HEK293 (cell line): ENCODE data around the gene CHID1.

Experiments used
- ATF2 ChIP-seq: fragments of 450-650 bp; formaldehyde crosslinking; IDR thresholded peaks from 2 replicates; pipeline ENCODE4 v1.5.1; 2016; ENCODE audit warnings: missing biosample characterization, missing genetic modification characterization, low read depth
- GLI2 ChIP-seq: fragments of 450-650 bp; formaldehyde crosslinking; IDR thresholded peaks from 2 replicates; pipeline ENCODE4; 2017; ENCODE audit warnings: missing biosample characterization, missing genetic modification characterization, low read depth, borderline replicate concordance
- HOXA7 ChIP-seq: sonication (generic); formaldehyde crosslinking; IDR thresholded peaks from 2 replicates; pipeline ENCODE4 v1.8.1; 2022; ENCODE audit warnings: missing genetic modification reagents, borderline replicate concordance
- MEIS1 ChIP-seq: sonication (generic); formaldehyde crosslinking; IDR thresholded peaks from 2 replicates; pipeline ENCODE4 v1.8.1; 2022; ENCODE audit warnings: missing genetic modification reagents, mild to moderate bottlenecking, borderline replicate concordance
- RBAK ChIP-seq: fragments of 450-650 bp; formaldehyde crosslinking; IDR thresholded peaks from 2 replicates; pipeline ENCODE4 v1.5.1; 2016; ENCODE audit warnings: missing biosample characterization, missing genetic modification characterization
- REPIN1 ChIP-seq: fragments of 450-650 bp; formaldehyde crosslinking; IDR thresholded peaks from 2 replicates; pipeline ENCODE4 v1.5.1; 2017; ENCODE audit warnings: missing biosample characterization, missing genetic modification characterization, low read depth
- SCRT2 ChIP-seq: fragments of 450-650 bp; formaldehyde crosslinking; IDR thresholded peaks from 2 replicates; pipeline ENCODE4 v1.5.1; 2016; ENCODE audit warnings: missing biosample characterization, missing genetic modification characterization
- YY1 ChIP-seq: fragments of 450-650 bp; formaldehyde crosslinking; IDR thresholded peaks from 2 replicates; pipeline ENCODE4 v1.5.1; 2018; ENCODE audit warnings: missing biosample characterization, missing genetic modification characterization
- YY2 ChIP-seq: fragments of 450-650 bp; formaldehyde crosslinking; IDR thresholded peaks from 2 replicates; pipeline ENCODE4 v1.5.1; 2016; ENCODE audit warnings: missing biosample characterization, missing genetic modification characterization
- ZBTB11 ChIP-seq: fragments of 450-650 bp; formaldehyde crosslinking; conservative IDR thresholded peaks from 2 replicates; pipeline ENCODE4 v1.5.1; 2016; ENCODE audit warnings: low read depth, missing biosample characterization, missing genetic modification characterization
- ZBTB20 ChIP-seq: fragments of 450-650 bp; formaldehyde crosslinking; IDR thresholded peaks from 2 replicates; pipeline ENCODE4 v1.5.1; 2016; ENCODE audit warnings: missing biosample characterization, missing genetic modification characterization
- ZBTB44 ChIP-seq: fragments of 450-650 bp; IDR thresholded peaks from 2 replicates; pipeline ENCODE4 v1.5.1; 2018; ENCODE audit warnings: missing biosample characterization, mild to moderate bottlenecking, missing genetic modification characterization
- ZIC2 ChIP-seq: fragments of 450-650 bp; formaldehyde crosslinking; IDR thresholded peaks from 2 replicates; pipeline ENCODE4 v1.5.1; 2016; ENCODE audit warnings: missing biosample characterization, missing genetic modification characterization
- ZNF157 ChIP-seq: fragments of 450-650 bp; formaldehyde crosslinking; IDR thresholded peaks from 2 replicates; pipeline ENCODE4 v1.5.1; 2016; ENCODE audit warnings: missing biosample characterization, missing genetic modification characterization
- ZNF184 ChIP-seq: fragments of 450-650 bp; IDR thresholded peaks from 2 replicates; pipeline ENCODE4 v1.5.1; 2018; ENCODE audit warnings: missing biosample characterization, mild to moderate bottlenecking, missing genetic modification characterization
- ZNF214 ChIP-seq: fragments of 450-650 bp; formaldehyde crosslinking; IDR thresholded peaks from 2 replicates; pipeline ENCODE4 v1.5.1; 2017; ENCODE audit warnings: missing biosample characterization, mild to moderate bottlenecking, missing genetic modification characterization, borderline replicate concordance
- ZNF221 ChIP-seq: fragments of 450-650 bp; formaldehyde crosslinking; IDR thresholded peaks from 2 replicates; pipeline ENCODE4 v1.5.1; 2017; ENCODE audit warnings: missing biosample characterization, missing genetic modification characterization, borderline replicate concordance
- ZNF280C ChIP-seq: fragments of 450-650 bp; formaldehyde crosslinking; IDR thresholded peaks from 2 replicates; pipeline ENCODE4 v1.5.1; 2016; ENCODE audit warnings: missing biosample characterization, missing genetic modification characterization
- ZNF354C ChIP-seq: fragments of 450-650 bp; formaldehyde crosslinking; IDR thresholded peaks from 2 replicates; pipeline ENCODE4 v1.5.1; 2016; ENCODE audit warnings: missing biosample characterization, missing genetic modification characterization, low read depth, borderline replicate concordance
- ZNF362 ChIP-seq: fragments of 450-650 bp; formaldehyde crosslinking; IDR thresholded peaks from 2 replicates; pipeline ENCODE4 v1.5.1; 2016; ENCODE audit warnings: missing biosample characterization, missing genetic modification characterization
- ZNF701 ChIP-seq: fragments of 450-650 bp; formaldehyde crosslinking; IDR thresholded peaks from 2 replicates; pipeline ENCODE4 v1.5.1; 2016; ENCODE audit warnings: missing biosample characterization, missing genetic modification characterization
- ZNF707 ChIP-seq: fragments of 450-650 bp; formaldehyde crosslinking; IDR thresholded peaks from 2 replicates; pipeline ENCODE4 v1.5.1; 2016; ENCODE audit warnings: missing biosample characterization, missing genetic modification characterization
- ZNF776 ChIP-seq: fragments of 450-650 bp; formaldehyde crosslinking; IDR thresholded peaks from 2 replicates; pipeline ENCODE4 v1.5.0; 2017; ENCODE audit warnings: missing biosample characterization, missing genetic modification characterization, borderline replicate concordance
- ZNF777 ChIP-seq: fragments of 450-650 bp; formaldehyde crosslinking; IDR thresholded peaks from 2 replicates; pipeline ENCODE4 v1.5.1; 2017; ENCODE audit warnings: missing biosample characterization, missing genetic modification characterization, borderline replicate concordance
- ZNF830 ChIP-seq: fragments of 450-650 bp; IDR thresholded peaks from 2 replicates; pipeline ENCODE4 v1.5.0; 2018; ENCODE audit warnings: missing biosample characterization, missing genetic modification characterization, low read depth, mild to moderate bottlenecking, moderate library complexity
- ZSCAN18 ChIP-seq: fragments of 450-650 bp; formaldehyde crosslinking; IDR thresholded peaks from 2 replicates; pipeline ENCODE4 v1.5.1; 2016; ENCODE audit warnings: missing biosample characterization, missing genetic modification characterization
- ZSCAN4 ChIP-seq: fragments of 450-650 bp; formaldehyde crosslinking; IDR thresholded peaks from 2 replicates; pipeline ENCODE4 v1.5.1; 2017; ENCODE audit warnings: missing biosample characterization, missing genetic modification characterization

CHID1 gene

GRCh38 chr11:859394-860131, 51.0 kb downstream of the CHID1 start (continued):
- TF ChIP-seq ZIC2 (tag by site-specific recombination) (peak; percentile 46; the same call in 1 of the 2 replicates), ZNF707 (tag by site-specific recombination) (no peak), ZBTB44 (tag by site-specific recombination) (no peak), ZNF776 (tag by site-specific recombination) (no peak), ZNF157 (tag by site-specific recombination) (no peak), ZSCAN18 (tag by site-specific recombination) (no peak), ZNF830 (tag by site-specific recombination) (no peak), YY1 (tag by site-specific recombination) (no peak), RBAK (tag by site-specific recombination) (no peak), ZNF221 (tag by site-specific recombination) (no peak), ZNF354C (tag by site-specific recombination) (no peak), SCRT2 (no peak), ATF2 (tag by site-specific recombination) (no peak), ZNF184 (tag by site-specific recombination) (no peak), YY2 (tag by site-specific recombination) (no peak), ZNF362 (no peak), ZNF701 (no peak), ZNF214 (tag by site-specific recombination) (no peak), ZNF280C (tag by site-specific recombination) (no peak), HOXA7 (no peak), ZNF777 (tag by site-specific recombination) (no peak), ZBTB20 (tag by site-specific recombination) (peak; percentile 75), ZBTB11 (tag by site-specific recombination) (no peak), ZSCAN4 (tag by site-specific recombination) (no peak), MEIS1 (CRISPR knock-in tag) (no peak), GLI2 (tag by site-specific recombination) (no peak), REPIN1 (tag by site-specific recombination) (no peak)
